B cell (primary cell): Measurements from ENCODE around the gene MYO16. TPM values are rescaled to one million over a fixed set of nuclear protein-coding genes. Genes with fewer than 3 reads are reported as not detected.

Experiments
- ATAC-seq: fragments of 200-7000 bp; cut with Tn5 transposase; one replicate; pipeline ENCODE4 v1.10.0; 2021; ENCODE audit warnings: low read depth, mild to moderate bottlenecking, moderate number of reproducible peaks, moderate library complexity
- CTCF ChIA-PET: fragments of 350-600 bp; sonication (Branson Sonifier 250); formaldehyde crosslinking; loops from one replicate; lab custom pipeline; 2021; ENCODE audit warnings: antibody characterized with exemption, inconsistent platforms; lab: Charles Lee
- POLR2A ChIA-PET: fragments of 350-600 bp; sonication (Branson Sonifier 250); formaldehyde crosslinking; loops from one replicate; lab custom pipeline; 2021; ENCODE audit warnings: antibody characterized with exemption; lab: Charles Lee
- DNase-seq: peaks from one replicate; pipeline ENCODE4 v3.0.0; 2013
- H2AFZ ChIP-seq: 2 replicates; pipeline ENCODE4 v1.6.1; 2012; ENCODE audit warnings: mild to moderate bottlenecking, low read depth, low read length; ENCODE audit not compliant: insufficient read depth, poor library complexity, severe bottlenecking
- H3K27ac ChIP-seq, 2 donors: 1 replicate in 1 of 2; 2 replicates in 1 of 2; pipeline ENCODE4 v1.5.1; 2012 to 2013; ENCODE audit warnings: low read length in 2 of 2, mild to moderate bottlenecking in 2 of 2, moderate library complexity in 1 of 2
- H3K27me3 ChIP-seq, 4 experiments: fragments of 200-600 bp in 1 of 4; sonication (generic) in 1 of 4; replicated peaks in 1 of 4; 1 replicate in 2 of 4; 2 replicates in 2 of 4; pipeline versions ENCODE4 v1.6.1 to v1.7.0; 2013 to 2016; ENCODE audit warnings: low read length in 3 of 4, mild to moderate bottlenecking in 2 of 4, mixed read lengths in 1 of 4, moderate library complexity in 1 of 4; ENCODE audit not compliant: insufficient read depth in 4 of 4, control insufficient read depth in 3 of 4; ENCODE audit errors: control extremely low read depth in 1 of 4
- H3K36me3 ChIP-seq, 2 experiments: replicated peaks in 1 of 2; 1 replicate in 1 of 2; 2 replicates in 1 of 2; pipeline versions ENCODE4 v1.6.1 to v1.7.1; 2013; ENCODE audit warnings: low read length in 1 of 2; ENCODE audit not compliant: insufficient read depth in 2 of 2, control insufficient read depth in 1 of 2; ENCODE audit errors: control extremely low read depth in 1 of 2, extremely low read depth in 1 of 2
- H3K4me1 ChIP-seq, 2 donors: fragments of 200-600 bp in 1 of 2; sonication (generic) in 1 of 2; 1 replicate in 1 of 2; 2 replicates in 1 of 2; pipeline versions ENCODE4 v1.5.1 to v1.6.1; 2013 to 2017; ENCODE audit warnings: low read length in 2 of 2; ENCODE audit not compliant: control insufficient read depth in 2 of 2, insufficient read depth in 2 of 2
- H3K4me2 ChIP-seq: replicated peaks from 2 replicates; pipeline ENCODE3; 2012; ENCODE audit warnings: mild to moderate bottlenecking, low read depth, low read length; ENCODE audit not compliant: poor library complexity, severe bottlenecking
- H3K4me3 ChIP-seq, 5 experiments: fragments of 200-600 bp in 1 of 5; sonication (generic) in 1 of 5; 1 replicate in 3 of 5; 2 replicates in 2 of 5; pipeline versions ENCODE4 v1.5.1 to v1.7.0; 2011 to 2016; ENCODE audit warnings: low read length in 4 of 5, mild to moderate bottlenecking in 4 of 5, low read depth in 2 of 5, control low read depth in 1 of 5, moderate library complexity in 1 of 5; ENCODE audit not compliant: insufficient read depth in 1 of 5; ENCODE audit errors: control extremely low read depth in 1 of 5, extremely low read depth in 1 of 5
- H3K79me2 ChIP-seq: fragments of 200-600 bp; sonication (generic); one replicate; pipeline ENCODE4 v1.6.0; 2016; ENCODE audit warnings: low read length; ENCODE audit not compliant: control insufficient read depth, insufficient read depth
- H3K9ac ChIP-seq: fragments of 200-600 bp; sonication (generic); 2 replicates; pipeline ENCODE4 v1.6.1; 2017; ENCODE audit warnings: mild to moderate bottlenecking, low read length, moderate library complexity
- H3K9me3 ChIP-seq, 3 donors: one replicate each; pipeline versions ENCODE4 v1.6.1 to v1.7.1; 2013; ENCODE audit warnings: low read length in 2 of 3; ENCODE audit not compliant: control insufficient read depth in 2 of 3, insufficient read depth in 1 of 3; ENCODE audit errors: control extremely low read depth in 1 of 3
- H4K20me1 ChIP-seq: 2 replicates; pipeline ENCODE4 v1.6.0; 2012; ENCODE audit warnings: mild to moderate bottlenecking, low read length; ENCODE audit not compliant: insufficient read depth, control insufficient read depth, poor library complexity, severe bottlenecking
- H3K27ac Mint-ChIP-seq: one replicate; pipeline ENCODE4 v1.8.0; 2021; ENCODE audit warnings: mixed read lengths
- H3K27me3 Mint-ChIP-seq: one replicate; pipeline ENCODE4 v1.8.0; 2021; ENCODE audit warnings: mixed read lengths
- H3K4me1 Mint-ChIP-seq: one replicate; pipeline ENCODE4 v1.8.0; 2021; ENCODE audit warnings: mixed read lengths
- H3K4me3 Mint-ChIP-seq: one replicate; pipeline ENCODE4 v1.8.0; 2021; ENCODE audit warnings: mixed read lengths
- H3K9me3 Mint-ChIP-seq: one replicate; pipeline ENCODE4 v1.8.0; 2022; ENCODE audit warnings: mixed read lengths; ENCODE audit not compliant: insufficient read depth
- CTCF ChIP-seq: fragments of 200-600 bp; IDR thresholded peaks from one replicate; pipeline ENCODE4 v1.8.0; 2022; ENCODE audit warnings: antibody characterized with exemption, mild to moderate bottlenecking
- EZH2 ChIP-seq: IDR thresholded peaks from 2 replicates; pipeline ENCODE4 v1.6.1; 2012; ENCODE audit warnings: borderline replicate concordance, low read depth, mild to moderate bottlenecking, moderate library complexity, low read length; ENCODE audit not compliant: insufficient read depth, poor library complexity, severe bottlenecking
- whole genome bisulfite sequencing: methylation state at CpG from one replicate; pipeline ENCODE4 v1.1.5; 2013; ENCODE audit warnings: missing lambda C conversion rate; ENCODE audit not compliant: insufficient coverage; 5-methylcytosine and 5-hydroxymethylcytosine counted together
- intact Hi-C: fragments of 100-400 bp; cut with micrococcal nuclease; formaldehyde crosslinking; loops from one replicate; pipeline ENCODE4 v1.10.0; 2022
- polyA plus RNA-seq: library from polyadenylated mRNA; depleted of rRNA; stranded (reverse); fragments of >200 nt; gene quantifications from 2 replicates; pipeline ENCODE4 v1.2.3, GENCODE V29; 2012
- total RNA-seq, 2 donors: library from RNA; stranded (reverse); fragments of 120-200 nt in 1 of 2; gene quantifications; 1 replicate in 1 of 2; 2 replicates in 1 of 2; pipeline versions ENCODE4 v1.2.3 to v1.2.4, GENCODE V29; 2013 to 2022

The MYO16 gene
- total and polyA plus RNA-seq, 2 donors (not counting 1 experiment from before 2014, with no cell fraction given), result not detected

GRCh38 chr13:109213714-109214113, 584.3 kb downstream of the MYO16 start:
- WGBS, result 89% methylated on average over 5 of the region's 5 CpGs
- H3K4me3 Mint-ChIP-seq, result no peak overlapping the region

DNA sequence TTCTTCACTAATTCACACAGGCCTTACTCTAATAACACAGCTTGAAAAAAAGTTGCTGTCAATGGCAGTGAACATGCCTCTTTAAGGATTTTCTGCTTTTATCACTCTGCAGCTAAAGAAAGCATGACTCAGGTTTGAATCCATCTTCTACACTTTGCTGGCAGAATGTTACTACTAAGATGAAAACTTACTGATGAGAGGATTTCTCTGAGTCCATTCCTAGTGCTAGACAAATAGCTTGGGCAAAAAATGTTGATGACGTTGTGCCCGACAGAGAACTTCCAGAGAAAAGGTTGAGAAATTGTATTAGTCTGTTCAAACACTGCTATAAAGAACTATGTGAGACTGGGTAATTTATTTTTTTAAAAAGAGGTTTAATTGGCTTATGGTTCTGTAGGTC, 585.0 kb downstream of the MYO16 start:
- H2AFZ ChIP-seq, result no peak overlapping the region
- H3K36me3 ChIP-seq, result no peaks in the 10 kb centered on the region
- TF ChIP-seq CTCF, result no peak
- TF ChIP-seq EZH2, result no peak
- H3K9ac ChIP-seq, result no peak overlapping the region
- H3K27me3 ChIP-seq, result no peaks in the 10 kb centered on the region
- no peaks in the 10 kb centered on the region for H4K20me1 ChIP-seq
- H3K4me1 ChIP-seq, result no peaks in the 10 kb centered on the region
- H3K4me3 Mint-ChIP-seq, result no peak overlapping the region
- CTCF ChIA-PET, result no interaction called here
- H3K27ac ChIP-seq, result no peak overlapping the region
- no peak overlapping the region for H3K4me3 ChIP-seq
- H3K79me2 ChIP-seq, result no peaks in the 10 kb centered on the region
- no peak for DNase-seq
- ATAC-seq, result no peak
- H3K27ac Mint-ChIP-seq, result no peak overlapping the region
- H3K27me3 Mint-ChIP-seq, result no peaks in the 10 kb centered on the region
- H3K9me3 Mint-ChIP-seq, result no peaks in the 10 kb centered on the region
- WGBS, result 100% methylated on average over 2 of the region's 2 CpGs
- intact Hi-C loops, result no loop called here
- no peak overlapping the region for H3K4me2 ChIP-seq
- POLR2A ChIA-PET, result no interaction called here
- H3K9me3 ChIP-seq, result peaks cover 0 to 5% (median 0%) of the 10 kb centered on the region in 3 donors
- H3K4me1 Mint-ChIP-seq, result no peaks in the 10 kb centered on the region

More at GRCh38 chr13:109213714-109214113, 584.3 kb downstream of the MYO16 start:
- ChIA-PET CTCF (no interaction called here), POLR2A (no interaction called here)
- ATAC-seq (no peak), DNase-seq (no peak)
- H3K27ac ChIP-seq, result no peak overlapping the region
- no peaks in the 10 kb centered on the region for H4K20me1 ChIP-seq
- H3K4me3 ChIP-seq, result no peak overlapping the region
- Mint-ChIP-seq H3K27ac (no peak overlapping the region), H3K4me1 (no peaks in the 10 kb centered on the region), H3K9me3 (no peaks in the 10 kb centered on the region), H3K27me3 (no peaks in the 10 kb centered on the region)
- no peaks in the 10 kb centered on the region for H3K36me3 ChIP-seq
- H3K4me2 ChIP-seq, result no peak overlapping the region
- no peaks in the 10 kb centered on the region for H3K4me1 ChIP-seq
- TF ChIP-seq EZH2 (no peak), CTCF (no peak)
- peaks cover 0 to 5% (median 0%) of the 10 kb centered on the region in 3 donors for H3K9me3 ChIP-seq
- intact Hi-C loops, result no loop called here
- H3K27me3 ChIP-seq, result no peaks in the 10 kb centered on the region
- no peaks in the 10 kb centered on the region for H3K79me2 ChIP-seq
- H3K9ac ChIP-seq, result no peak overlapping the region
- no peak overlapping the region for H2AFZ ChIP-seq
